Thyroid gland (tissue), 4 donors: ENCODE data around the gene SNX9.

Source experiments
- POLR2A ChIP-seq, 2 donors: fragments of 450-650 bp; IDR thresholded peaks; one replicate each; pipeline ENCODE4 v1.6.1; 2017; ENCODE audit warnings: antibody characterized with exemption in 2 of 2, mild to moderate bottlenecking in 2 of 2, moderate library complexity in 1 of 2
- TF ChIP-seq, protein P1 (sequence below), 6 experiments: fragments of 200-600 bp in 3 of 6; fragments of 450-650 bp in 3 of 6; sonication (generic) in 3 of 6; IDR thresholded peaks; one replicate each; pipeline ENCODE4 v1.5.1; 2016 to 2019; ENCODE audit warnings: antibody characterized with exemption in 6 of 6, mild to moderate bottlenecking in 2 of 6, inconsistent platforms in 1 of 6, moderate library complexity in 1 of 6

DNA sequence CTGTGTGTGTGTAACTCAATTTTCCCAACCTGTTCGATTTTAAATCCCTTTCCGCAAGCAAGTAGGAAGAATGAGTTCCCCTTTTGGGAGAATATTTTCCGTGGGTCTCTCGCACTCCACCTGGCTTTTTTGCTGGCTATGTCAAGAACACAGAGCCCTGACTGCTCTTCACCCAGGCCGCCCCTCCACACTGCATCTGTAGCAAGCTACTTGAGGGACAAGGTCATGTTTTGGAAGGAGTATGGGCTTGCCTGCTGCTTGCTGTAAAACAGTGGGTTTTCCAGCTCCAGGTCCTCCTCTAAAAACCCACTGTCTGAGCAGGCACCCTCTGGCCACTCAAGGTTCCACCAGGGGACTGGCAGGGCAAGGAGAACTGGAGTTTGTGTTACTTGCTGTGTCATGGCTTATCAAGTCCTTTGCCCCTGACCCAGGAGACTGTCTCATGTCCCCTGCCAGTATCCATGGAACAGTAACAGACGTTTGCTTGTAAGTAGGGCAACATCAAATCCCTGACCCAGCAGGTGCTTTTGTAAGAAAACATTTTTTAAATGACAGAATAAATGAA, 123.1 kb downstream of the SNX9 start:
- no peak for TF ChIP-seq POLR2A (IDR thresholded peaks at IDR 0.05)
- TF ChIP-seq, protein P1, sequence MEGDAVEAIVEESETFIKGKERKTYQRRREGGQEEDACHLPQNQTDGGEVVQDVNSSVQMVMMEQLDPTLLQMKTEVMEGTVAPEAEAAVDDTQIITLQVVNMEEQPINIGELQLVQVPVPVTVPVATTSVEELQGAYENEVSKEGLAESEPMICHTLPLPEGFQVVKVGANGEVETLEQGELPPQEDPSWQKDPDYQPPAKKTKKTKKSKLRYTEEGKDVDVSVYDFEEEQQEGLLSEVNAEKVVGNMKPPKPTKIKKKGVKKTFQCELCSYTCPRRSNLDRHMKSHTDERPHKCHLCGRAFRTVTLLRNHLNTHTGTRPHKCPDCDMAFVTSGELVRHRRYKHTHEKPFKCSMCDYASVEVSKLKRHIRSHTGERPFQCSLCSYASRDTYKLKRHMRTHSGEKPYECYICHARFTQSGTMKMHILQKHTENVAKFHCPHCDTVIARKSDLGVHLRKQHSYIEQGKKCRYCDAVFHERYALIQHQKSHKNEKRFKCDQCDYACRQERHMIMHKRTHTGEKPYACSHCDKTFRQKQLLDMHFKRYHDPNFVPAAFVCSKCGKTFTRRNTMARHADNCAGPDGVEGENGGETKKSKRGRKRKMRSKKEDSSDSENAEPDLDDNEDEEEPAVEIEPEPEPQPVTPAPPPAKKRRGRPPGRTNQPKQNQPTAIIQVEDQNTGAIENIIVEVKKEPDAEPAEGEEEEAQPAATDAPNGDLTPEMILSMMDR (IDR thresholded peaks at IDR 0.05) = no peak
